ENCODE measurements around the gene SRD5A3. TPM values are rescaled to one million over a fixed set of nuclear protein-coding genes. Genes with fewer than 3 reads are reported as not detected.

SRD5A3 gene
- polyA plus RNA-seq, 1 donor from 2014 or later = 6.2 TPM

DNA sequence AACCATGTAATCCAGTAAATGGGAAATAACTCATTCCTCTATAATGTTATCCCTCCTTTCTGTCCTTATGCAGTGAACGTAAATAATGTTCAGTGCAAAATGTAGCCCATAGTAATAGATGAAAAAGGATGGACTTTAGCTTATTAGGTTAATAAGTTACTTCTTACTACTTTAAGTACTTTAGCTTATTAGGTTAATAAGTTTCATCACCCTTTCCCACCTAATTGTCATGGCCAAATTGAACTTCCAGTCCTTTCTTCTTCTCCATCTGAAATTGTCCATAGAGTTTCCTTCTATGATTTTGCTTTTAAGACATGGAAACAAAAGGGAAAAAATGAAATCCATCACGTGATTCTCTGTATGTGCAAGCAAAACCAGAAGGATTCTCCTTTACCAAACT, 34.5 kb downstream of the SRD5A3 start:
- no peak overlapping the region for H2AFZ ChIP-seq (ENCODE audit: low read depth, low read length)
- H3K27ac ChIP-seq (ENCODE audit: low read length) = no peak overlapping the region
- TF ChIP-seq EZH2 (IDR thresholded peaks at IDR 0.05; ENCODE audit: borderline replicate concordance, insufficient read depth, low read length, poor library complexity, severe bottlenecking) (no peak), POLR2AphosphoS5 (IDR thresholded peaks at IDR 0.05) (no peak), SMC3 (conservative IDR thresholded peaks at IDR 0.05; ENCODE audit: poor library complexity) (no peak), MXI1 (conservative IDR thresholded peaks at IDR 0.05; ENCODE audit: poor library complexity, severe bottlenecking) (no peak), TAF1 (IDR thresholded peaks at IDR 0.05; ENCODE audit: low read depth) (no peak), RAD21 (conservative IDR thresholded peaks at IDR 0.05) (no peak), EP300 (conservative IDR thresholded peaks at IDR 0.05; ENCODE audit: poor library complexity, severe bottlenecking) (no peak)
- TF ChIP-seq, protein P1, sequence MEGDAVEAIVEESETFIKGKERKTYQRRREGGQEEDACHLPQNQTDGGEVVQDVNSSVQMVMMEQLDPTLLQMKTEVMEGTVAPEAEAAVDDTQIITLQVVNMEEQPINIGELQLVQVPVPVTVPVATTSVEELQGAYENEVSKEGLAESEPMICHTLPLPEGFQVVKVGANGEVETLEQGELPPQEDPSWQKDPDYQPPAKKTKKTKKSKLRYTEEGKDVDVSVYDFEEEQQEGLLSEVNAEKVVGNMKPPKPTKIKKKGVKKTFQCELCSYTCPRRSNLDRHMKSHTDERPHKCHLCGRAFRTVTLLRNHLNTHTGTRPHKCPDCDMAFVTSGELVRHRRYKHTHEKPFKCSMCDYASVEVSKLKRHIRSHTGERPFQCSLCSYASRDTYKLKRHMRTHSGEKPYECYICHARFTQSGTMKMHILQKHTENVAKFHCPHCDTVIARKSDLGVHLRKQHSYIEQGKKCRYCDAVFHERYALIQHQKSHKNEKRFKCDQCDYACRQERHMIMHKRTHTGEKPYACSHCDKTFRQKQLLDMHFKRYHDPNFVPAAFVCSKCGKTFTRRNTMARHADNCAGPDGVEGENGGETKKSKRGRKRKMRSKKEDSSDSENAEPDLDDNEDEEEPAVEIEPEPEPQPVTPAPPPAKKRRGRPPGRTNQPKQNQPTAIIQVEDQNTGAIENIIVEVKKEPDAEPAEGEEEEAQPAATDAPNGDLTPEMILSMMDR (IDR thresholded peaks at IDR 0.05; ENCODE audit: poor library complexity, severe bottlenecking) = no peak
- TF ChIP-seq, protein P2, sequence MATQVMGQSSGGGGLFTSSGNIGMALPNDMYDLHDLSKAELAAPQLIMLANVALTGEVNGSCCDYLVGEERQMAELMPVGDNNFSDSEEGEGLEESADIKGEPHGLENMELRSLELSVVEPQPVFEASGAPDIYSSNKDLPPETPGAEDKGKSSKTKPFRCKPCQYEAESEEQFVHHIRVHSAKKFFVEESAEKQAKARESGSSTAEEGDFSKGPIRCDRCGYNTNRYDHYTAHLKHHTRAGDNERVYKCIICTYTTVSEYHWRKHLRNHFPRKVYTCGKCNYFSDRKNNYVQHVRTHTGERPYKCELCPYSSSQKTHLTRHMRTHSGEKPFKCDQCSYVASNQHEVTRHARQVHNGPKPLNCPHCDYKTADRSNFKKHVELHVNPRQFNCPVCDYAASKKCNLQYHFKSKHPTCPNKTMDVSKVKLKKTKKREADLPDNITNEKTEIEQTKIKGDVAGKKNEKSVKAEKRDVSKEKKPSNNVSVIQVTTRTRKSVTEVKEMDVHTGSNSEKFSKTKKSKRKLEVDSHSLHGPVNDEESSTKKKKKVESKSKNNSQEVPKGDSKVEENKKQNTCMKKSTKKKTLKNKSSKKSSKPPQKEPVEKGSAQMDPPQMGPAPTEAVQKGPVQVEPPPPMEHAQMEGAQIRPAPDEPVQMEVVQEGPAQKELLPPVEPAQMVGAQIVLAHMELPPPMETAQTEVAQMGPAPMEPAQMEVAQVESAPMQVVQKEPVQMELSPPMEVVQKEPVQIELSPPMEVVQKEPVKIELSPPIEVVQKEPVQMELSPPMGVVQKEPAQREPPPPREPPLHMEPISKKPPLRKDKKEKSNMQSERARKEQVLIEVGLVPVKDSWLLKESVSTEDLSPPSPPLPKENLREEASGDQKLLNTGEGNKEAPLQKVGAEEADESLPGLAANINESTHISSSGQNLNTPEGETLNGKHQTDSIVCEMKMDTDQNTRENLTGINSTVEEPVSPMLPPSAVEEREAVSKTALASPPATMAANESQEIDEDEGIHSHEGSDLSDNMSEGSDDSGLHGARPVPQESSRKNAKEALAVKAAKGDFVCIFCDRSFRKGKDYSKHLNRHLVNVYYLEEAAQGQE (IDR thresholded peaks at IDR 0.05; ENCODE audit: borderline replicate concordance) = no peak
- no peaks in the 10 kb centered on the region for H3F3A ChIP-seq (ENCODE audit: insufficient read depth, low read length, poor library complexity, severe bottlenecking)
- no peak overlapping the region for H3K9ac ChIP-seq (ENCODE audit: low read length)
- no peaks in the 10 kb centered on the region for H3K9me2 ChIP-seq (ENCODE audit: insufficient read depth, low read length)
- H3K36me3 ChIP-seq (ENCODE audit: insufficient read depth, low read length) = no peaks in the 10 kb centered on the region
- H3K9me3 ChIP-seq (ENCODE audit: low read length) = no peaks in the 10 kb centered on the region
- no peak overlapping the region for H3K4me2 ChIP-seq (ENCODE audit: low read length)
- H3K79me2 ChIP-seq (replicated peaks; ENCODE audit: insufficient read depth, low read length) = no peaks in the 10 kb centered on the region
- H4K20me1 ChIP-seq (ENCODE audit: insufficient read depth) = no peaks in the 10 kb centered on the region
- no peak overlapping the region for H3K4me3 ChIP-seq (ENCODE audit: low read length)
- no peaks in the 10 kb centered on the region for H3K27me3 ChIP-seq (ENCODE audit: insufficient read depth, low read depth, low read length)

DNA sequence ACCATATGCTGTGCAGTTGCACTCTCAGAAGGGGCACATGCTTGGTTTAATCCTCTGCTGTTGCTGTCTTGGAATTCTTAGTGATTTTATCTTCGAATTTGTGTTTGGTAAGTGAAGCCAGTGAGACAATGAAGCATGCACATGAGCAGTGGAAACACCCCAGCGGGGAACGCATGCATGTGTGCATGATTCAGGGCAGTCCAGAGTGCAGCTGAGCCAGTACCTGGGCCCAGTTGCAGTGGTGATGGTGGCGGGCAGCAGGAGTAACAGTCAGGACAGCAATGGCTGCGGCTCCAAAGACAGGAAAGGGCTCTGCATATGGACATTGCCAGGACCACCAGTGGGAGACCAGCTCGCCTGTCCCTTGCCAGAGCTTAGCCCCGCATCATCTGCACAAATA, 35.5 kb downstream of the SRD5A3 start:
- no peak overlapping the region for H3K4me3 ChIP-seq (ENCODE audit: low read length)
- no peak for TF ChIP-seq EZH2 (IDR thresholded peaks at IDR 0.05; ENCODE audit: borderline replicate concordance, insufficient read depth, low read length, poor library complexity, severe bottlenecking)
- H4K20me1 ChIP-seq (ENCODE audit: insufficient read depth) = no peaks in the 10 kb centered on the region
- no peaks in the 10 kb centered on the region for H3K36me3 ChIP-seq (ENCODE audit: insufficient read depth, low read length)
- H3K79me2 ChIP-seq (replicated peaks; ENCODE audit: insufficient read depth, low read length) = no peaks in the 10 kb centered on the region
- no peak overlapping the region for H3K4me2 ChIP-seq (ENCODE audit: low read length)
- H3K27me3 ChIP-seq (ENCODE audit: insufficient read depth, low read depth, low read length) = no peaks in the 10 kb centered on the region
- no peak overlapping the region for H3K9ac ChIP-seq (ENCODE audit: low read length)
- H3K9me3 ChIP-seq (ENCODE audit: low read length) = no peaks in the 10 kb centered on the region
- no peak overlapping the region for H3K27ac ChIP-seq (ENCODE audit: low read length)
- H2AFZ ChIP-seq (ENCODE audit: low read depth, low read length) = no peak overlapping the region
- H3K9me2 ChIP-seq (ENCODE audit: insufficient read depth, low read length) = no peaks in the 10 kb centered on the region
- H3F3A ChIP-seq (ENCODE audit: insufficient read depth, low read length, poor library complexity, severe bottlenecking) = no peaks in the 10 kb centered on the region
